Measurements from ENCODE around the gene OR52E5.

OR52E5 gene
- 0 reads per million in 3 donors for total RNA-seq

DNA sequence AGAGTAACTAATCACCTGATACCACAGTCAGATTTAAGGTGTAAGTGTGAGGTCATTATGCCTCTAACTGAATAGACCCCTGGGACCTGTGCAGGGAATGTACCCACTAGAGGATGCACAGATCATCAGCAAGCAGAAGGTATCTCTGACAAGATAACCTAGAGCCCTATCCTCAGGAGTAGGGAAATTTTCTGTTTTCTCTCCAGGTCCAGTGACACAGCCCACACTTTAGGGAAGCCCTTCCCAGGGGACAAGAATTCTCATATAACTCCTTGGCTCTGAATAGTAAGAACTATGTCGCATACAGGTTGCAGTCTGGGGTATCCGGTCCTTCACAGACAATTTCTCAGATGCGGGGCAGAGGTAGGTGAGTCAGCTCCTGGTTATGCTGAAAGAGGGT lies at the start of gene OR52E5:
TSS of gene OR52E5 (plus strand) at position 301 of the 400 bp plus-strand sequence. CDS start 7,569 bp downstream, outside the sequence.
- Histone ChIP-seq H3K27ac (ENCODE audit: insufficient read depth, low read length, poor library complexity, severe bottlenecking) (no peak within 1 kb of the TSS), H3K4me3 (ENCODE audit: insufficient read depth, low read depth, low read length, poor library complexity, severe bottlenecking) (no peak within 1 kb of the TSS), H3K27me3 (replicated peaks; ENCODE audit: control insufficient read depth, insufficient read depth, low read length, poor library complexity, severe bottlenecking) (no peaks in the 10 kb centered on the region), H3K36me3 (ENCODE audit: control insufficient read depth, insufficient read depth, low read length) (no peaks in the 10 kb centered on the region), H3K4me1 (ENCODE audit: control insufficient read depth, insufficient read depth, low read length, poor library complexity, severe bottlenecking) (no peaks in the 10 kb centered on the region), H3K9me3 (ENCODE audit: control insufficient read depth, low read length) (no peaks in the 10 kb centered on the region)
- DNase-seq, result no peak

DNA sequence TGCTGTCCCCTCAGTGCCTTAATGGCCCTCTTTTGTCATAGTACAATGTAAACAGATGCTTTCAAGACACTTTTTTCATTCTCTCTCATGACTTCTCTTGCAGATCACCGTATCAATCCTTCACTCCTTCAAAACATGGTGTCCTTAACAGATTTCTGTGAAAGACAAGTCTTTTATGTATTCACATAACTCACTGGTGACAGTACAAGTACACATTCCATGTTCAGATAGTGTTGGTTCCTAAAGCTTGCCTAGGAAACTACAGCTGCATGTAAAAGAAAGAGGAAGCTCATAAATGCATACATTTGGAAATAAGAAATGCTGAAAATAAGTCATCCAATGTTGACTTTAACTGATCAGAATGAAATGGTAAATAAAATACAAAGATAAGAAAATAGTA lies 46.3 kb upstream of the OR52E5 start:
- no peak for DNase-seq
- Histone ChIP-seq H3K4me1 (ENCODE audit: control insufficient read depth, insufficient read depth, low read length, poor library complexity, severe bottlenecking) (no peaks in the 10 kb centered on the region), H3K27me3 (replicated peaks; ENCODE audit: control insufficient read depth, insufficient read depth, low read length, poor library complexity, severe bottlenecking) (no peaks in the 10 kb centered on the region), H3K4me3 (ENCODE audit: insufficient read depth, low read depth, low read length, poor library complexity, severe bottlenecking) (no peak overlapping the region), H3K36me3 (ENCODE audit: control insufficient read depth, insufficient read depth, low read length) (no peaks in the 10 kb centered on the region), H3K9me3 (ENCODE audit: control insufficient read depth, low read length) (no peaks in the 10 kb centered on the region), H3K27ac (ENCODE audit: insufficient read depth, low read length, poor library complexity, severe bottlenecking) (no peak overlapping the region)

GRCh38 chr11:5847711-5848110 lies 45.3 kb upstream of the OR52E5 start:
- H3K4me1 ChIP-seq (ENCODE audit: control insufficient read depth, insufficient read depth, low read length, poor library complexity, severe bottlenecking), result no peaks in the 10 kb centered on the region
- no peak overlapping the region for H3K27ac ChIP-seq (ENCODE audit: insufficient read depth, low read length, poor library complexity, severe bottlenecking)
- no peak for DNase-seq
- H3K4me3 ChIP-seq (ENCODE audit: insufficient read depth, low read depth, low read length, poor library complexity, severe bottlenecking), result no peak overlapping the region
- H3K27me3 ChIP-seq (replicated peaks; ENCODE audit: control insufficient read depth, insufficient read depth, low read length, poor library complexity, severe bottlenecking), result no peaks in the 10 kb centered on the region
- H3K9me3 ChIP-seq (ENCODE audit: control insufficient read depth, low read length), result no peaks in the 10 kb centered on the region
- no peaks in the 10 kb centered on the region for H3K36me3 ChIP-seq (ENCODE audit: control insufficient read depth, insufficient read depth, low read length)

DNA sequence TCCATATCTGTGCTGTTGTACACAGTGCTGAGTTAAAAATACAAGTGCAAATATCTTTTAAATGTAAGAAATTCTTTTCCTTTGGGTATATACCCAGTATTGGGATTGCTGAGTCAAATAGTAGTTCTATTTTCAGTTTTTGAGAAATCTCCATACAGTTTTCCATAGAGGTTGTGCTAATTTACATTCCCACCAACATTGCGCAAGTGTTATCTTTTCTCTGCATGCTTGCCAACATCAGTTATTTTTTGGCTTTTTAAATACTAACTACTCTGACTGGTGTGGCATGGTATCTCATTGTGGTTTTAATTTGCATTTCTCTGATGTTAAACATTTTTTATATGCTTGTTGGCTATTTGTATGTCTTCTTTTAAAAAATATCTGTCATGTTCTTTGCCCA lies 42.0 kb upstream of the OR52E5 start:
- Histone ChIP-seq H3K9me3 (ENCODE audit: control insufficient read depth, low read length) (no peaks in the 10 kb centered on the region), H3K4me3 (ENCODE audit: insufficient read depth, low read depth, low read length, poor library complexity, severe bottlenecking) (no peak overlapping the region), H3K27me3 (replicated peaks; ENCODE audit: control insufficient read depth, insufficient read depth, low read length, poor library complexity, severe bottlenecking) (no peaks in the 10 kb centered on the region), H3K36me3 (ENCODE audit: control insufficient read depth, insufficient read depth, low read length) (no peaks in the 10 kb centered on the region), H3K4me1 (ENCODE audit: control insufficient read depth, insufficient read depth, low read length, poor library complexity, severe bottlenecking) (no peaks in the 10 kb centered on the region), H3K27ac (ENCODE audit: insufficient read depth, low read length, poor library complexity, severe bottlenecking) (no peak overlapping the region)
- no peak for DNase-seq

DNA sequence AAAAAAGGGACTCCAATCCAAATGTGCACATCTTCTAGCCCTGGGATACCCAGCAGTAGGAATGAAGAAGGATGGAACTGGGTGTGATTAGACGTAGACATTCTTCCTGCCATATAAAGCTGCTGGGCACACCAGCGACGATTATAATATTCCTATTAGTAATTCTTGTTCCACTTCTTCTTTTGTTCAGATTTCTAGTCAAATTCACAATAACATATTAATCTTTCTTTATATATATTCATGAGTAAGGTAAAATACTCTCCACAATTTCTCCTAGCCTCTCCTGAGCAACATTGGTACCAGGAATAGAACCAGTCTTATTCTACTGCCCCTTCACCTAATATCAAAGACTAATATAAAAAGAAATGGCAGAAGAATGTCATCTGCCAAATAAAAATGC lies 35.4 kb upstream of the OR52E5 start, which contains the start of gene OR52E8:
TSS of gene OR52E8 (minus strand) at position 101 of the 400 bp plus-strand sequence. CDS start at position 101, 0 bp downstream.
- no peaks in the 10 kb centered on the region for H3K36me3 ChIP-seq (ENCODE audit: control insufficient read depth, insufficient read depth, low read length)
- no peak for DNase-seq
- H3K27me3 ChIP-seq (replicated peaks; ENCODE audit: control insufficient read depth, insufficient read depth, low read length, poor library complexity, severe bottlenecking), result no peaks in the 10 kb centered on the region
- H3K27ac ChIP-seq (ENCODE audit: insufficient read depth, low read length, poor library complexity, severe bottlenecking), result no peak within 1 kb of the TSS
- no peaks in the 10 kb centered on the region for H3K9me3 ChIP-seq (ENCODE audit: control insufficient read depth, low read length)
- H3K4me3 ChIP-seq (ENCODE audit: insufficient read depth, low read depth, low read length, poor library complexity, severe bottlenecking), result no peak within 1 kb of the TSS
- no peaks in the 10 kb centered on the region for H3K4me1 ChIP-seq (ENCODE audit: control insufficient read depth, insufficient read depth, low read length, poor library complexity, severe bottlenecking)

GRCh38 chr11:5865826-5866225 lies 27.2 kb upstream of the OR52E5 start:
- Histone ChIP-seq H3K4me1 (ENCODE audit: control insufficient read depth, insufficient read depth, low read length, poor library complexity, severe bottlenecking) (no peaks in the 10 kb centered on the region), H3K27ac (ENCODE audit: insufficient read depth, low read length, poor library complexity, severe bottlenecking) (no peak overlapping the region), H3K27me3 (replicated peaks; ENCODE audit: control insufficient read depth, insufficient read depth, low read length, poor library complexity, severe bottlenecking) (no peaks in the 10 kb centered on the region), H3K4me3 (ENCODE audit: insufficient read depth, low read depth, low read length, poor library complexity, severe bottlenecking) (no peak overlapping the region), H3K36me3 (ENCODE audit: control insufficient read depth, insufficient read depth, low read length) (no peaks in the 10 kb centered on the region), H3K9me3 (ENCODE audit: control insufficient read depth, low read length) (no peaks in the 10 kb centered on the region)
- no peak for DNase-seq

- Histone ChIP-seq H3K4me1 (ENCODE audit: control insufficient read depth, insufficient read depth, low read length, poor library complexity, severe bottlenecking) (no peaks in the 10 kb centered on the region), H3K4me3 (ENCODE audit: insufficient read depth, low read depth, low read length, poor library complexity, severe bottlenecking) (no peak overlapping the region), H3K36me3 (ENCODE audit: control insufficient read depth, insufficient read depth, low read length) (no peaks in the 10 kb centered on the region), H3K27me3 (replicated peaks; ENCODE audit: control insufficient read depth, insufficient read depth, low read length, poor library complexity, severe bottlenecking) (no peaks in the 10 kb centered on the region), H3K27ac (ENCODE audit: insufficient read depth, low read length, poor library complexity, severe bottlenecking) (no peak overlapping the region), H3K9me3 (ENCODE audit: control insufficient read depth, low read length) (no peaks in the 10 kb centered on the region)
- DNase-seq, result no peak
Measured at GRCh38 chr11:5878564-5878963, 14.4 kb upstream of the OR52E5 start.

- Histone ChIP-seq H3K4me1 (ENCODE audit: control insufficient read depth, insufficient read depth, low read length, poor library complexity, severe bottlenecking) (no peaks in the 10 kb centered on the region), H3K4me3 (ENCODE audit: insufficient read depth, low read depth, low read length, poor library complexity, severe bottlenecking) (no peak within 1 kb of the TSS), H3K9me3 (ENCODE audit: control insufficient read depth, low read length) (no peaks in the 10 kb centered on the region), H3K27me3 (replicated peaks; ENCODE audit: control insufficient read depth, insufficient read depth, low read length, poor library complexity, severe bottlenecking) (no peaks in the 10 kb centered on the region), H3K36me3 (ENCODE audit: control insufficient read depth, insufficient read depth, low read length) (no peaks in the 10 kb centered on the region), H3K27ac (ENCODE audit: insufficient read depth, low read length, poor library complexity, severe bottlenecking) (no peak within 1 kb of the TSS)
- no peak for DNase-seq
Measured at GRCh38 chr11:5880329-5880728, 12.7 kb upstream of the OR52E5 start, which contains the start of gene OR52E4. Gene OR52E4, plus strand, starts transcription at chr11:5880629. Its CDS starts 3,664 bp downstream, at chr11:5884293.

DNA sequence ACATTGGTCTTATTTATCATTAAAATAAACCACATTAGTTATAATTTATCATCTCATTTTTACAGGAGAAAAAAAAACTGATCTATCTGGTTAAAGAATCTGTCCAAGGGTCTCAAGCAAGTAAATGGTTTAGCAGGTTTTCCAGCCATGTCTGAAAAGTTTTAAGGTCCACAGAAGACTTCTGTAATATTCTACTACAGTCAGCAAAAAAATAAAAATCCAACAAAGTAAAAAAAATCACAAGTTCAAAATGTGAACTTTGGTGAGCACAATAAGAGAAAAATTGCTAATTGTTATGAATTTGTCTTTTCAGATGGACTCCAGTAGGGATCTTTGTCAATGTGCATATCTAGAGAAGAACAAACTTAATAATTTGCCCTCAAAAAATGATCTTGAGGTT lies 11.3 kb upstream of the OR52E5 start:
- DNase-seq, result no peak
- H3K27me3 ChIP-seq (replicated peaks; ENCODE audit: control insufficient read depth, insufficient read depth, low read length, poor library complexity, severe bottlenecking), result no peaks in the 10 kb centered on the region
- H3K36me3 ChIP-seq (ENCODE audit: control insufficient read depth, insufficient read depth, low read length), result no peaks in the 10 kb centered on the region
- H3K9me3 ChIP-seq (ENCODE audit: control insufficient read depth, low read length), result no peaks in the 10 kb centered on the region
- H3K4me3 ChIP-seq (ENCODE audit: insufficient read depth, low read depth, low read length, poor library complexity, severe bottlenecking), result no peak overlapping the region
- no peaks in the 10 kb centered on the region for H3K4me1 ChIP-seq (ENCODE audit: control insufficient read depth, insufficient read depth, low read length, poor library complexity, severe bottlenecking)
- H3K27ac ChIP-seq (ENCODE audit: insufficient read depth, low read length, poor library complexity, severe bottlenecking), result no peak overlapping the region

GRCh38 chr11:5887172-5887571 lies 5.8 kb upstream of the OR52E5 start:
- no peaks in the 10 kb centered on the region for H3K4me1 ChIP-seq (ENCODE audit: control insufficient read depth, insufficient read depth, low read length, poor library complexity, severe bottlenecking)
- H3K27ac ChIP-seq (ENCODE audit: insufficient read depth, low read length, poor library complexity, severe bottlenecking), result no peak overlapping the region
- DNase-seq, result no peak
- no peak overlapping the region for H3K4me3 ChIP-seq (ENCODE audit: insufficient read depth, low read depth, low read length, poor library complexity, severe bottlenecking)
- H3K36me3 ChIP-seq (ENCODE audit: control insufficient read depth, insufficient read depth, low read length), result no peaks in the 10 kb centered on the region
- no peaks in the 10 kb centered on the region for H3K27me3 ChIP-seq (replicated peaks; ENCODE audit: control insufficient read depth, insufficient read depth, low read length, poor library complexity, severe bottlenecking)
- H3K9me3 ChIP-seq (ENCODE audit: control insufficient read depth, low read length), result no peaks in the 10 kb centered on the region

Measured in effector memory CD4-positive, alpha-beta T cell (primary cell).